IMR-90 (cell line): ENCODE data around the gene FAM177B. TPM values are rescaled to one million over a fixed set of nuclear protein-coding genes. Genes with fewer than 3 reads are reported as not detected.

Source experiments
- ATAC-seq: fragments of 200-7000 bp; cut with Tn5 transposase; 2 replicates; pipeline ENCODE4 v1.9.1; 2020; ENCODE audit warnings: low read depth, mild to moderate bottlenecking, moderate library complexity
- Bru-seq: library from RNA; stranded (reverse); fragments of 400-500 nt; gene quantifications from one replicate; lab custom pipeline; 2021; lab: Mats Ljungman, UMichigan
- BruChase-seq, 2 experiments: library from RNA; stranded (reverse); fragments of 400-500 nt; gene quantifications; one replicate each; lab custom pipeline; 2021; lab: Mats Ljungman, UMichigan
- BruUV-seq: library from RNA; stranded (reverse); fragments of 400-500 nt; replicated peaks from 2 replicates; lab custom pipeline; 2021; lab: Mats Ljungman, UMichigan
- CTCF ChIA-PET: fragments of 300-600 bp; formaldehyde crosslinking; extraction: SDS; loops from one replicate; lab custom pipeline; 2021; ENCODE audit warnings: antibody characterized with exemption; lab: Yijun Ruan, JAX
- POLR2A ChIA-PET: fragments of 300-600 bp; sonication (Branson Sonifier 250); formaldehyde crosslinking; loops from one replicate; lab custom pipeline; 2022; ENCODE audit warnings: antibody characterized with exemption; ENCODE audit not compliant: unreplicated experiment; lab: Charles Lee
- DNase-seq: peaks from one replicate; pipeline ENCODE4 v3.0.0; 2013
- H2AFZ ChIP-seq: replicated peaks from 2 replicates; pipeline ENCODE3; 2013; ENCODE audit warnings: low read length, mild to moderate bottlenecking; ENCODE audit not compliant: poor library complexity
- H2AK5ac ChIP-seq: 2 replicates; pipeline ENCODE4 v1.6.1; 2013; ENCODE audit warnings: low read depth, low read length, inconsistent platforms
- H2AK9ac ChIP-seq: replicated peaks from 2 replicates; pipeline ENCODE3; 2013; ENCODE audit warnings: mild to moderate bottlenecking, low read depth, low read length, moderate library complexity; ENCODE audit not compliant: poor library complexity
- H2BK120ac ChIP-seq: 2 replicates; pipeline ENCODE4 v1.6.1; 2013; ENCODE audit warnings: low read depth, low read length, inconsistent platforms
- H2BK15ac ChIP-seq: 3 replicates; pipeline ENCODE4 v1.6.1; 2013; ENCODE audit warnings: low read depth, low read length, inconsistent platforms
- H2BK20ac ChIP-seq: 2 replicates; pipeline ENCODE4 v1.6.1; 2013; ENCODE audit warnings: low read depth, mild to moderate bottlenecking, inconsistent platforms, low read length, moderate library complexity
- H2BK5ac ChIP-seq: 2 replicates; pipeline ENCODE4 v1.6.1; 2013; ENCODE audit warnings: mild to moderate bottlenecking, low read depth, low read length, inconsistent platforms; ENCODE audit not compliant: poor library complexity, severe bottlenecking
- H3K14ac ChIP-seq: replicated peaks from 2 replicates; pipeline ENCODE4 v1.6.1; 2013; ENCODE audit warnings: low read depth, low read length, inconsistent platforms
- H3K18ac ChIP-seq: 2 replicates; pipeline ENCODE4 v1.6.1; 2013; ENCODE audit warnings: low read depth, low read length, control low read depth
- H3K23ac ChIP-seq: 2 replicates; pipeline ENCODE4 v1.6.1; 2013; ENCODE audit warnings: low read depth, low read length, inconsistent platforms
- H3K27ac ChIP-seq: 2 replicates; pipeline ENCODE4 v1.5.1; 2013; ENCODE audit warnings: mild to moderate bottlenecking, control low read depth, low read length; ENCODE audit not compliant: insufficient read depth
- H3K27me3 ChIP-seq: 2 replicates; pipeline ENCODE4 v1.6.1; 2013; ENCODE audit warnings: low read length; ENCODE audit not compliant: control insufficient read depth, insufficient read depth
- H3K36me3 ChIP-seq: 2 replicates; pipeline ENCODE4 v1.6.1; 2013; ENCODE audit warnings: low read length, mixed read lengths; ENCODE audit not compliant: control insufficient read depth, insufficient read depth
- H3K4ac ChIP-seq: 2 replicates; pipeline ENCODE4 v1.6.1; 2013; ENCODE audit warnings: low read depth, low read length, inconsistent platforms
- H3K4me1 ChIP-seq: 2 replicates; pipeline ENCODE4 v1.6.1; 2013; ENCODE audit warnings: low read length, mixed read lengths; ENCODE audit not compliant: control insufficient read depth, insufficient read depth
- H3K4me2 ChIP-seq: 2 replicates; pipeline ENCODE4 v1.6.1; 2013; ENCODE audit warnings: low read depth, mild to moderate bottlenecking, control low read depth, low read length, moderate library complexity
- H3K4me3 ChIP-seq: 2 replicates; pipeline ENCODE4 v1.5.1; 2013; ENCODE audit warnings: low read depth, mild to moderate bottlenecking, control low read depth, low read length, moderate library complexity; ENCODE audit not compliant: insufficient read depth
- H3K56ac ChIP-seq: 2 replicates; pipeline ENCODE4 v1.6.1; 2013; ENCODE audit warnings: low read length, inconsistent platforms; ENCODE audit not compliant: insufficient read depth; ENCODE audit errors: extremely low read depth
- H3K79me1 ChIP-seq, 2 experiments: 2 replicates each; pipeline ENCODE4 v1.6.1; 2013; ENCODE audit warnings: low read length in 2 of 2, inconsistent platforms in 1 of 2, low read depth in 1 of 2
- H3K9ac ChIP-seq: 2 replicates; pipeline ENCODE4 v1.6.1; 2013; ENCODE audit warnings: low read depth, low read length, control low read depth
- H3K9me1 ChIP-seq: 2 replicates; pipeline ENCODE4 v1.6.1; 2013; ENCODE audit warnings: low read length, inconsistent platforms; ENCODE audit not compliant: insufficient read depth
- H3K9me3 ChIP-seq: 2 replicates; pipeline ENCODE4 v1.6.1; 2013; ENCODE audit warnings: low read length; ENCODE audit not compliant: control insufficient read depth, insufficient read depth
- H4K20me1 ChIP-seq: 2 replicates; pipeline ENCODE4 v1.6.1; 2013; ENCODE audit warnings: low read length, inconsistent platforms; ENCODE audit not compliant: insufficient read depth
- H4K5ac ChIP-seq: 2 replicates; pipeline ENCODE4 v1.6.1; 2013; ENCODE audit warnings: mild to moderate bottlenecking, low read depth, low read length, control low read depth
- H4K8ac ChIP-seq, 2 experiments: 2 replicates each; pipeline ENCODE4 v1.6.1; 2013; ENCODE audit warnings: low read depth in 2 of 2, low read length in 2 of 2, control low read depth in 1 of 2, inconsistent platforms in 1 of 2
- H4K91ac ChIP-seq: 2 replicates; pipeline ENCODE4 v1.6.1; 2013; ENCODE audit warnings: low read depth, low read length, inconsistent platforms; ENCODE audit not compliant: insufficient read depth
- BHLHE40 ChIP-seq: fragments of 150-350 bp; IDR thresholded peaks from 2 replicates; pipeline ENCODE4 v1.6.1; 2016; ENCODE audit warnings: mild to moderate bottlenecking, low read depth, low read length
- CEBPB ChIP-seq: IDR thresholded peaks from 2 replicates; pipeline ENCODE4 v1.6.1; 2012; ENCODE audit warnings: low read depth, low read length, improper control_type of control experiment
- MAZ ChIP-seq: IDR thresholded peaks from 2 replicates; pipeline ENCODE4 v1.6.1; 2012; ENCODE audit warnings: low read depth, mild to moderate bottlenecking, low read length, improper control_type of control experiment, moderate library complexity, borderline replicate concordance
- NFE2L2 ChIP-seq: fragments of 150-350 bp; IDR thresholded peaks from 2 replicates; pipeline ENCODE4 v1.6.1; 2016; ENCODE audit warnings: low read depth, mild to moderate bottlenecking, low read length
- RCOR1 ChIP-seq: IDR thresholded peaks from 2 replicates; pipeline ENCODE4 v1.6.1; 2012; ENCODE audit warnings: mild to moderate bottlenecking, low read length, improper control_type of control experiment; ENCODE audit not compliant: insufficient replicate concordance
- RFX5 ChIP-seq: IDR thresholded peaks from 2 replicates; pipeline ENCODE4 v1.8.0; 2012; ENCODE audit warnings: low read depth, mild to moderate bottlenecking, low read length, moderate library complexity
- SMC3 ChIP-seq: fragments of 150-350 bp; IDR thresholded peaks from 2 replicates; pipeline ENCODE4 v1.6.1; 2016; ENCODE audit warnings: low read depth, mild to moderate bottlenecking, antibody characterized with exemption, low read length, moderate library complexity
- WGBS, 2 experiments: methylation state at CpG; one replicate each; pipeline versions ENCODE4 v1.1.5 to v1.1.7; 2013; ENCODE audit warnings: missing lambda C conversion rate in 2 of 2; ENCODE audit not compliant: insufficient read length in 1 of 2; ENCODE audit errors: extremely low coverage in 2 of 2; 5-methylcytosine and 5-hydroxymethylcytosine counted together
- dilution Hi-C: fragments of 300-500 bp; cut with HindIII; formaldehyde crosslinking; loops from one replicate; pipeline ENCODE4 v1.14.3; 2018; ENCODE audit warnings: low sequenced_read_pairs; ENCODE audit not compliant: unreplicated experiment
- in situ Hi-C: fragments of 300-500 bp; cut with MboI; formaldehyde crosslinking; loops from 3 replicates; pipeline ENCODE4 v1.14.3; 2019; ENCODE audit warnings: low sequenced_read_pairs, inconsistent platforms, mixed read lengths
- intact Hi-C: fragments of 100-400 bp; cut with micrococcal nuclease; formaldehyde crosslinking; loops from 2 replicates; pipeline ENCODE4 v1.10.0; 2022
- long read RNA-seq: library from polyadenylated mRNA; unstranded; transcript quantifications from one replicate; pipeline ENCODE4 v2.0.0, GENCODE V29; 2021; ENCODE audit not compliant: unreplicated experiment
- polyA plus RNA-seq, 3 experiments: library from polyadenylated mRNA; depleted of rRNA; stranded (reverse); fragments of >200 nt; gene quantifications; 2 replicates each; pipeline ENCODE4 v1.2.3, GENCODE V29; 2012; ENCODE audit warnings: low replicate concordance in 1 of 3
- total RNA-seq: library from RNA; depleted of rRNA; stranded (reverse); fragments of >200 nt; gene quantifications from 2 replicates; pipeline ENCODE4 v1.2.3, GENCODE V29; 2012; rRNA removed
- TF ChIP-seq, protein P1 (sequence below): fragments of 150-350 bp; IDR thresholded peaks from 2 replicates; pipeline ENCODE4 v1.6.1; 2017; ENCODE audit warnings: mild to moderate bottlenecking, antibody characterized with exemption, low read length, low read depth
- TF ChIP-seq, protein P2 (sequence below): conservative IDR thresholded peaks from 2 replicates; pipeline ENCODE4 v1.5.1; 2012; ENCODE audit warnings: mild to moderate bottlenecking, low read depth, low read length, improper control_type of control experiment

Gene FAM177B
- total RNA-seq (not detected in 2 replicates), polyA plus RNA-seq (2012; rRNA removed) (not detected in 2 replicates), Bru-seq, nascent RNA (percentile 30 among the genes with signal in this experiment), BruChase-seq, experiment 1, labeled RNA remaining after a 6-hour chase (percentile 29 among the genes with signal in this experiment), BruChase-seq, experiment 2, labeled RNA remaining after a 2-hour chase (percentile 23 among the genes with signal in this experiment)
- not detected in 2 replicates for polyA plus RNA-seq (2012; cell fraction: cytosol; rRNA removed)
- not detected in 2 replicates for polyA plus RNA-seq (2012; cell fraction: nucleus; rRNA removed; ENCODE audit: low replicate concordance)
- long read RNA-seq, result 0 reads

DNA sequence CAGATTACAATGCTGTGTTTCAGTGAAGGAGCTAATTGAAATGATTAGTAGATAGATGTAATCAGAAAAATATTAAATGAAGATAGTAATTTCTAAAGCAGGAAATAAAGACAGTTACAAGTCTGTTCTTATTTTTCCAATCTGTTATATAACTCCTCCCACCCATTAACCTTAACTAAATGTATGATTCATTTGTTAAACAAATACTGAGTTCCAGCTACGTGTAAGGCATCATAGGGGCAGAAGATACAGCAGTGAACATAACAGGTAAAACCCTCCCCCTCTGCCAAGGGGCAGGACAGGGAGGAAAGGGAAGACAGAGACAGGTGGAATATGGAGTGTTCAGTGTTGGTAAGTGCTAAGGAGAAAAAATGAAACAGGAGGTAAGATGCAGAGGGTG lies at the start of gene FAM177B:
Gene FAM177B, plus strand, starts transcription at position 231 of the 400 bp plus-strand sequence. CDS start 9,344 bp downstream, outside the sequence.
- no peak within 1 kb of the TSS for H3K4ac ChIP-seq
- no peak within 1 kb of the TSS for H3K27ac ChIP-seq
- H3K14ac ChIP-seq, result no peak within 1 kb of the TSS
- no peak within 1 kb of the TSS; the same call in 1 of the 2 replicates for H3K56ac ChIP-seq
- no peak within 1 kb of the TSS for H3K9ac ChIP-seq
- no peaks in the 10 kb centered on the region for H3K27me3 ChIP-seq
- BruUV-seq, result no TSS peak
- no peak within 1 kb of the TSS for H3K4me3 ChIP-seq
- H4K20me1 ChIP-seq, result no peaks in the 10 kb centered on the region
- POLR2A ChIA-PET, result no interaction called here
- peak; percentile 27; the same call in 1 of the 2 replicates for ATAC-seq
- no peaks in the 10 kb centered on the region for H3K79me1 ChIP-seq
- no peak within 1 kb of the TSS for H2AK9ac ChIP-seq
- H3K4me2 ChIP-seq, result no peak within 1 kb of the TSS
- H2AK5ac ChIP-seq, result no peak within 1 kb of the TSS
- H2AFZ ChIP-seq, result no peak within 1 kb of the TSS
- no peak within 1 kb of the TSS for H2BK20ac ChIP-seq
- H2BK5ac ChIP-seq, result no peak within 1 kb of the TSS
- WGBS, 2 experiments, result no CpG with 5 or more reads among the region's 1 CpG
- no peak within 1 kb of the TSS for H4K5ac ChIP-seq
- intact Hi-C loops (no loop called here), in situ Hi-C loops (no loop called here), dilution Hi-C loops (no loop called here)
- no peak within 1 kb of the TSS for H3K23ac ChIP-seq
- H3K9me3 ChIP-seq, result no peaks in the 10 kb centered on the region
- DNase-seq, result peak; percentile 21
- no peak within 1 kb of the TSS for H4K8ac ChIP-seq
- CTCF ChIA-PET, result interaction anchor here (1.0 to 1.4 kb wide), 3 partner anchors 10 to 353 kb away, joined by 3 to 4 read pairs (median 4); no protein-coding TSS in a partner anchor
- H4K91ac ChIP-seq, result no peak within 1 kb of the TSS
- H3K9me1 ChIP-seq, result no peaks in the 10 kb centered on the region
- TF ChIP-seq RCOR1 (no peak), NFE2L2 (no peak), CEBPB (no peak), MAZ (no peak), SMC3 (no peak), BHLHE40 (no peak), RFX5 (no peak)
- TF ChIP-seq, protein P1, sequence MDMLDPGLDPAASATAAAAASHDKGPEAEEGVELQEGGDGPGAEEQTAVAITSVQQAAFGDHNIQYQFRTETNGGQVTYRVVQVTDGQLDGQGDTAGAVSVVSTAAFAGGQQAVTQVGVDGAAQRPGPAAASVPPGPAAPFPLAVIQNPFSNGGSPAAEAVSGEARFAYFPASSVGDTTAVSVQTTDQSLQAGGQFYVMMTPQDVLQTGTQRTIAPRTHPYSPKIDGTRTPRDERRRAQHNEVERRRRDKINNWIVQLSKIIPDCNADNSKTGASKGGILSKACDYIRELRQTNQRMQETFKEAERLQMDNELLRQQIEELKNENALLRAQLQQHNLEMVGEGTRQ, result no peak
- TF ChIP-seq, protein P2, sequence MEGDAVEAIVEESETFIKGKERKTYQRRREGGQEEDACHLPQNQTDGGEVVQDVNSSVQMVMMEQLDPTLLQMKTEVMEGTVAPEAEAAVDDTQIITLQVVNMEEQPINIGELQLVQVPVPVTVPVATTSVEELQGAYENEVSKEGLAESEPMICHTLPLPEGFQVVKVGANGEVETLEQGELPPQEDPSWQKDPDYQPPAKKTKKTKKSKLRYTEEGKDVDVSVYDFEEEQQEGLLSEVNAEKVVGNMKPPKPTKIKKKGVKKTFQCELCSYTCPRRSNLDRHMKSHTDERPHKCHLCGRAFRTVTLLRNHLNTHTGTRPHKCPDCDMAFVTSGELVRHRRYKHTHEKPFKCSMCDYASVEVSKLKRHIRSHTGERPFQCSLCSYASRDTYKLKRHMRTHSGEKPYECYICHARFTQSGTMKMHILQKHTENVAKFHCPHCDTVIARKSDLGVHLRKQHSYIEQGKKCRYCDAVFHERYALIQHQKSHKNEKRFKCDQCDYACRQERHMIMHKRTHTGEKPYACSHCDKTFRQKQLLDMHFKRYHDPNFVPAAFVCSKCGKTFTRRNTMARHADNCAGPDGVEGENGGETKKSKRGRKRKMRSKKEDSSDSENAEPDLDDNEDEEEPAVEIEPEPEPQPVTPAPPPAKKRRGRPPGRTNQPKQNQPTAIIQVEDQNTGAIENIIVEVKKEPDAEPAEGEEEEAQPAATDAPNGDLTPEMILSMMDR, result no peak
- no peak within 1 kb of the TSS for H2BK120ac ChIP-seq
- H3K18ac ChIP-seq, result no peak within 1 kb of the TSS
- no peak within 1 kb of the TSS for H2BK15ac ChIP-seq
- H3K36me3 ChIP-seq, result peaks cover 13% of the 10 kb centered on the region; the same call in 1 of the 2 replicates
- peaks cover 6% of the 10 kb centered on the region for H3K4me1 ChIP-seq
